ENCODE results near the gene MACROD2.
"Not testable (repeated sequence)": the region's sequence is repeated elsewhere in the genome, so short reads cannot be mapped to it uniquely, and the experiment has no call there.

The MACROD2 gene

GRCh38 chr20:15535863-15536262, 1540.5 kb downstream of the MACROD2 start:
- DNase-seq (ENCODE audit: low read depth) = no peak

- DNase-seq (ENCODE audit: low read depth) = not testable (repeated sequence)
Measured at GRCh38 chr20:15537200-15537599, 1541.9 kb downstream of the MACROD2 start.

- no peak for DNase-seq (ENCODE audit: low read depth)
Measured at GRCh38 chr20:15542655-15543054, 1547.3 kb downstream of the MACROD2 start.

- DNase-seq (ENCODE audit: low read depth) = no peak
Measured at GRCh38 chr20:15544742-15545141, 1549.4 kb downstream of the MACROD2 start.

GRCh38 chr20:15546525-15547023, 1551.3 kb downstream of the MACROD2 start:
- no peak for DNase-seq (ENCODE audit: low read depth)

GRCh38 chr20:15547119-15547518, 1551.8 kb downstream of the MACROD2 start:
- DNase-seq (ENCODE audit: low read depth) = no peak

- no peak for DNase-seq (ENCODE audit: low read depth)
Measured at GRCh38 chr20:15550116-15550870, 1555.0 kb downstream of the MACROD2 start.

GRCh38 chr20:15555913-15556312, 1560.6 kb downstream of the MACROD2 start:
- DNase-seq (ENCODE audit: low read depth) = no peak

- no peak for DNase-seq (ENCODE audit: low read depth)
Measured at GRCh38 chr20:15556869-15557268, 1561.6 kb downstream of the MACROD2 start.

- no peak for DNase-seq (ENCODE audit: low read depth)
Measured at GRCh38 chr20:15561070-15561569, 1565.8 kb downstream of the MACROD2 start.

- no peak for DNase-seq (ENCODE audit: low read depth)
Measured at GRCh38 chr20:15561707-15562404, 1566.5 kb downstream of the MACROD2 start.

- DNase-seq (ENCODE audit: low read depth) = no peak
Measured at GRCh38 chr20:15563836-15564235, 1568.5 kb downstream of the MACROD2 start.

GRCh38 chr20:15564981-15565380, 1569.7 kb downstream of the MACROD2 start:
- DNase-seq (ENCODE audit: low read depth) = no peak

- DNase-seq (ENCODE audit: low read depth) = no peak
Measured at GRCh38 chr20:15565786-15566185, 1570.5 kb downstream of the MACROD2 start.

- no peak for DNase-seq (ENCODE audit: low read depth)
Measured at GRCh38 chr20:15567219-15567618, 1571.9 kb downstream of the MACROD2 start.

- DNase-seq (ENCODE audit: low read depth) = no peak
Measured at GRCh38 chr20:15570156-15570555, 1574.8 kb downstream of the MACROD2 start.

- DNase-seq (ENCODE audit: low read depth) = no peak
Measured at GRCh38 chr20:15571056-15571455, 1575.7 kb downstream of the MACROD2 start.

GRCh38 chr20:15575255-15575654, 1579.9 kb downstream of the MACROD2 start:
- DNase-seq (ENCODE audit: low read depth) = no peak

GRCh38 chr20:15576411-15576810, 1581.1 kb downstream of the MACROD2 start:
- DNase-seq (ENCODE audit: low read depth) = no peak

GRCh38 chr20:15578113-15578512, 1582.8 kb downstream of the MACROD2 start:
- DNase-seq (ENCODE audit: low read depth) = no peak

GRCh38 chr20:15579688-15580087, 1584.4 kb downstream of the MACROD2 start:
- DNase-seq (ENCODE audit: low read depth) = no peak

GRCh38 chr20:15582146-15582760, 1586.9 kb downstream of the MACROD2 start:
- DNase-seq (ENCODE audit: low read depth) = no peak

- no peak for DNase-seq (ENCODE audit: low read depth)
Measured at GRCh38 chr20:15584507-15584906, 1589.2 kb downstream of the MACROD2 start.
